RWPE1 (cell line): ENCODE data around the gene TMEM39B.
A peak's percentile ranks its signal among the peaks of the same experiment; 100 is the strongest.
"Not testable (repeated sequence)": the region's sequence is repeated elsewhere in the genome, so short reads cannot be mapped to it uniquely, and the experiment has no call there.

Experiments
- CTCF ChIA-PET: fragments of 350-600 bp; sonication (Branson Sonifier 250); formaldehyde crosslinking; extraction: SDS; loops from one replicate; lab custom pipeline; 2021; lab: Yijun Ruan, JAX
- POLR2A ChIA-PET: fragments of 400-600 bp; formaldehyde crosslinking; extraction: SDS; loops from one replicate; lab custom pipeline; 2020; ENCODE audit warnings: antibody characterized with exemption; ENCODE audit not compliant: low non-redundant PET; lab: Yijun Ruan, JAX
- DNase-seq: peaks from one replicate; pipeline ENCODE4 v3.0.0; 2012; ENCODE audit warnings: low spot score
- H3K27ac ChIP-seq: fragments of 450-650 bp; 2 replicates; pipeline ENCODE4 v1.5.1; 2017
- TF ChIP-seq, protein P1 (sequence below): fragments of 450-650 bp; conservative IDR thresholded peaks from 2 replicates; pipeline ENCODE4 v1.5.1; 2017; ENCODE audit warnings: low read depth, mild to moderate bottlenecking

TMEM39B gene

GRCh38 chr1:32142446-32143301 lies 69.9 kb downstream of the TMEM39B start:
- ChIA-PET POLR2A (no interaction called here), CTCF (no interaction called here)
- peak overlapping the region; percentile 54 for H3K27ac ChIP-seq
- DNase-seq: peak; percentile 36
- TF ChIP-seq, protein P1, sequence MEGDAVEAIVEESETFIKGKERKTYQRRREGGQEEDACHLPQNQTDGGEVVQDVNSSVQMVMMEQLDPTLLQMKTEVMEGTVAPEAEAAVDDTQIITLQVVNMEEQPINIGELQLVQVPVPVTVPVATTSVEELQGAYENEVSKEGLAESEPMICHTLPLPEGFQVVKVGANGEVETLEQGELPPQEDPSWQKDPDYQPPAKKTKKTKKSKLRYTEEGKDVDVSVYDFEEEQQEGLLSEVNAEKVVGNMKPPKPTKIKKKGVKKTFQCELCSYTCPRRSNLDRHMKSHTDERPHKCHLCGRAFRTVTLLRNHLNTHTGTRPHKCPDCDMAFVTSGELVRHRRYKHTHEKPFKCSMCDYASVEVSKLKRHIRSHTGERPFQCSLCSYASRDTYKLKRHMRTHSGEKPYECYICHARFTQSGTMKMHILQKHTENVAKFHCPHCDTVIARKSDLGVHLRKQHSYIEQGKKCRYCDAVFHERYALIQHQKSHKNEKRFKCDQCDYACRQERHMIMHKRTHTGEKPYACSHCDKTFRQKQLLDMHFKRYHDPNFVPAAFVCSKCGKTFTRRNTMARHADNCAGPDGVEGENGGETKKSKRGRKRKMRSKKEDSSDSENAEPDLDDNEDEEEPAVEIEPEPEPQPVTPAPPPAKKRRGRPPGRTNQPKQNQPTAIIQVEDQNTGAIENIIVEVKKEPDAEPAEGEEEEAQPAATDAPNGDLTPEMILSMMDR: no peak

- POLR2A ChIA-PET, CTCF ChIA-PET, DNase-seq: not testable (repeated sequence)
- peak overlapping the region; percentile 54 for H3K27ac ChIP-seq
Observed at GRCh38 chr1:32143302-32143695, 70.6 kb downstream of the TMEM39B start.

- ChIA-PET POLR2A (no interaction called here), CTCF (no interaction called here)
- DNase-seq: no peak
- H3K27ac ChIP-seq: no peak overlapping the region
- TF ChIP-seq, protein P1: no peak
Observed at GRCh38 chr1:32144033-32144432, 71.3 kb downstream of the TMEM39B start.

DNA sequence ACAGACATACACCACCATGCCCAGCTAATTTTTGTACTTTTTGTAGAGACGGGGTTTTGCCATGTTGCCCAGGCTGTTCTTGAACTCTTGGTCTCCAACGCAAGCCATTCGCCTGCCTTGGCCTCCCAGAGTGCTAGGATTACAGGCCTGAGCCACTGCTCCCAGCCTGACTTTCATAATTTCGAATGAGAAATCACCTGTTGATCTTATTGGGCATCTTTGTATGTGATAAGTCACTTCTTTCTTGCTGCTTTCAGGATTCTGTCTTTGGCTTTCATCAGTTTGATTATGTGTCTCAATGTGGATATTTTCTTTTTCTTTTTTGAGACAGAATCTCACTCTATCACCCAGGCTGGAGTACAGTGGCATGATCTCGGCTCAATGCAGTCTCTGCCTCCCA lies 75.1 kb downstream of the TMEM39B start:
- DNase-seq, CTCF ChIA-PET, POLR2A ChIA-PET, H3K27ac ChIP-seq: not testable (repeated sequence)

DNA sequence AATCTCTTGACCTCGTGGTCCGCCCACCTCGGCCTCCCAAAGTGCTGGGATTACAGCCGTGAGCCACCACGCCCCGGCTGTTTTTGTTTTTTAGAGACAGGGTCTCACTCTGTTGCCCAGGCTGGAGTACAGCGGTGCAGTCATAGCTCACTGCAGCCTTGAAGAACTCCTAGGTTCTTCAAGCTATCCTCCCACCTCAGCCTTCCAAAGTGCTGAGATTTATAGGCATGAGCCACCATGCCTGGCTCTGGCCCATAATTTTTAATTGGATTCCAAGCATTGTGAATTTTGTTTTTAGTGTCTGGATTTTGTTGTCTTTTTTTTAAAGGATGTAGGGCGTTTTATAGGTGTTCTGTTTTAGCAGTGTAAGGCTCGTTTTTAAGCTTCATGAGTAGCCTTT lies 78.1 kb downstream of the TMEM39B start:
- CTCF ChIA-PET: no interaction called here
- DNase-seq: no peak
- POLR2A ChIA-PET: interaction anchor here (0.7 kb wide), 1 partner anchor 13 kb away, joined by 3 read pairs; no protein-coding TSS in a partner anchor
- H3K27ac ChIP-seq: 0 out of 2 replicates have a peak overlapping the region, but pooled peaks have one; percentile 22
- TF ChIP-seq, protein P1: no peak

- POLR2A ChIA-PET: interaction anchor here (0.7 kb wide), 1 partner anchor 12 kb away, joined by 3 read pairs; no protein-coding TSS in a partner anchor
- H3K27ac ChIP-seq: no peak overlapping the region
- CTCF ChIA-PET: no interaction called here
- TF ChIP-seq, protein P1: no peak
- no peak for DNase-seq
Observed at GRCh38 chr1:32151319-32151787, 78.6 kb downstream of the TMEM39B start.
